ENCODE measurements around the gene CAMTA1.

- TF ChIP-seq CTCF (IDR thresholded peaks at IDR 0.05; ENCODE audit: poor library complexity) (no peak), EZH2 (IDR thresholded peaks at IDR 0.05; ENCODE audit: borderline replicate concordance) (no peak), EZH2phosphoT487 (IDR thresholded peaks at IDR 0.05; ENCODE audit: low read depth, severe bottlenecking, unreplicated experiment) (no peak)
These were observed 562.8 kb downstream of the CAMTA1 start for GRCh38 chr1:7348073-7348472.

All from hepatocyte (in vitro differentiated cells).